HCT116 (cell line): ENCODE results near the gene PTPN23. TPM values are rescaled to one million over a fixed set of nuclear protein-coding genes. Genes with fewer than 3 reads are reported as not detected.
A peak's percentile ranks its signal among the peaks of the same experiment; 100 is the strongest.
"Not testable (repeated sequence)": the region's sequence is repeated elsewhere in the genome, so short reads cannot be mapped to it uniquely, and the experiment has no call there.

Experiments used
- ATAC-seq: fragments of 200-7000 bp; cut with Tn5 transposase; 2 replicates; pipeline ENCODE4 v1.9.1; 2020; ENCODE audit warnings: mild to moderate bottlenecking, moderate library complexity
- BruUV-seq: library from RNA; stranded (reverse); fragments of 400-500 nt; replicated peaks from 2 replicates; lab custom pipeline; 2021; lab: Mats Ljungman, UMichigan
- CTCF ChIA-PET: fragments of 300-600 bp; sonication (Branson Sonifier 250); formaldehyde crosslinking; loops from one replicate; lab custom pipeline; 2021; ENCODE audit warnings: antibody characterized with exemption; lab: Charles Lee
- POLR2A ChIA-PET: fragments of 300-600, 350-600 bp; sonication (Branson Sonifier 250); formaldehyde crosslinking; loops from one replicate; lab custom pipeline; 2021; ENCODE audit warnings: antibody characterized with exemption; lab: Charles Lee
- RAD21 ChIA-PET, 2 experiments: fragments of 300-600 bp; sonication (Branson Sonifier 250); formaldehyde crosslinking; loops; one replicate each; lab custom pipeline; 2023; ENCODE audit warnings: low total read pairs in 2 of 2; ENCODE audit not compliant: uncharacterized antibody in 2 of 2, unreplicated experiment in 2 of 2, low non-redundant PET in 1 of 2; lab: Charles Lee
- DNase-seq: peaks from one replicate; pipeline ENCODE4 v3.0.0-alpha.2; 2010; ENCODE audit warnings: low read depth, low spot score
- H2AFZ ChIP-seq: fragments of 200-600 bp; shearing (Covaris generic), sonication (generic); 2 replicates; pipeline ENCODE4 v1.6.1; 2017; ENCODE audit warnings: low read depth, mixed run types, mixed read lengths, antibody characterized with exemption, low read length; ENCODE audit not compliant: poor library complexity, severe bottlenecking
- H3K27ac ChIP-seq: 2 replicates; pipeline ENCODE4 v1.5.1; 2012; ENCODE audit warnings: low read depth, low read length
- H3K27me3 ChIP-seq: fragments of 200-600 bp; sonication (generic); 2 replicates; pipeline ENCODE4 v1.6.1; 2016; ENCODE audit warnings: mixed run types, low read length, mixed read lengths; ENCODE audit not compliant: insufficient read depth
- H3K36me3 ChIP-seq, 2 experiments: fragments of 200-500 bp in 1 of 2; fragments of 200-600 bp in 1 of 2; sonication (Bioruptor generic) in 1 of 2; sonication (generic) in 1 of 2; 2 replicates each; pipeline versions ENCODE4 v1.5.1 to v1.6.1; 2014 to 2016; ENCODE audit warnings: low read length in 2 of 2, inconsistent platforms in 1 of 2, mixed read lengths in 1 of 2, mixed run types in 1 of 2; ENCODE audit not compliant: insufficient read depth in 2 of 2, control insufficient read depth in 1 of 2
- H3K4me1 ChIP-seq, 2 experiments: fragments of 200-600 bp in 1 of 2; sonication (generic) in 1 of 2; 2 replicates each; pipeline versions ENCODE4 v1.5.1 to v1.6.1; 2012 to 2017; ENCODE audit warnings: low read length in 2 of 2, inconsistent platforms in 1 of 2, mild to moderate bottlenecking in 1 of 2, mixed read lengths in 1 of 2, mixed run types in 1 of 2, moderate library complexity in 1 of 2; ENCODE audit not compliant: insufficient read depth in 2 of 2, control insufficient read depth in 1 of 2
- H3K4me2 ChIP-seq: fragments of 200-600 bp; sonication (generic); 2 replicates; pipeline ENCODE4 v1.6.1; 2017; ENCODE audit warnings: mixed run types, low read length, mixed read lengths
- H3K4me3 ChIP-seq, 2 experiments: fragments of 200-600 bp in 1 of 2; sonication (generic) in 1 of 2; replicated peaks in 1 of 2; 2 replicates each; pipeline ENCODE4 v1.5.1; 2011 to 2016; ENCODE audit warnings: low read length in 2 of 2, control low read depth in 1 of 2, low read depth in 1 of 2, mild to moderate bottlenecking in 1 of 2, mixed read lengths in 1 of 2, mixed run types in 1 of 2
- H3K79me2 ChIP-seq: fragments of 200-600 bp; sonication (generic); 2 replicates; pipeline ENCODE4 v1.6.1; 2017; ENCODE audit warnings: mild to moderate bottlenecking, mixed run types, low read length, moderate library complexity, mixed read lengths; ENCODE audit not compliant: insufficient read depth
- H3K9ac ChIP-seq: fragments of 200-600 bp; sonication (generic); 2 replicates; pipeline ENCODE4 v1.6.1; 2016; ENCODE audit warnings: low read length, mixed read lengths
- H3K9me2 ChIP-seq: fragments of 200-600 bp; sonication (generic), shearing (Covaris generic); 2 replicates; pipeline ENCODE4 v1.6.1; 2017; ENCODE audit warnings: mixed run types, mild to moderate bottlenecking, moderate library complexity; ENCODE audit not compliant: insufficient read depth
- H3K9me3 ChIP-seq, 2 experiments: fragments of 200-500 bp in 1 of 2; fragments of 200-600 bp in 1 of 2; sonication (Bioruptor generic) in 1 of 2; sonication (generic) in 1 of 2; 2 replicates each; pipeline ENCODE4 v1.6.1; 2014 to 2017; ENCODE audit warnings: low read length in 2 of 2, mixed read lengths in 2 of 2, inconsistent platforms in 1 of 2, low read depth in 1 of 2, mild to moderate bottlenecking in 1 of 2, mixed run types in 1 of 2, moderate library complexity in 1 of 2; ENCODE audit not compliant: control insufficient read depth in 1 of 2, insufficient read depth in 1 of 2
- H4K20me1 ChIP-seq: fragments of 200-600 bp; sonication (generic), shearing (Covaris generic); 2 replicates; pipeline ENCODE4 v1.6.1; 2017; ENCODE audit warnings: mixed run types, mild to moderate bottlenecking, moderate library complexity; ENCODE audit not compliant: insufficient read depth
- CEBPB ChIP-seq: IDR thresholded peaks from 2 replicates; pipeline ENCODE4 v1.6.1; 2012; ENCODE audit warnings: low read depth
- EZH2 ChIP-seq: fragments of 200-600 bp; sonication (generic); IDR thresholded peaks from 2 replicates; pipeline ENCODE4 v1.6.1; 2017; ENCODE audit warnings: antibody characterized with exemption, mixed run types
- SIN3A ChIP-seq: IDR thresholded peaks from 2 replicates; pipeline ENCODE4 v1.6.1; 2012; ENCODE audit warnings: low read depth
- SP1 ChIP-seq: IDR thresholded peaks from 2 replicates; pipeline ENCODE4 v1.6.1; 2012; ENCODE audit warnings: low read depth
- SRF ChIP-seq: IDR thresholded peaks from 2 replicates; pipeline ENCODE4 v1.6.1; 2012; ENCODE audit warnings: low read depth
- TCF7L2 ChIP-seq: IDR thresholded peaks from 2 replicates; pipeline ENCODE4 v1.7.0; 2011; ENCODE audit warnings: borderline replicate concordance, inconsistent platforms; ENCODE audit not compliant: insufficient read depth, insufficient read length; ENCODE audit errors: extremely low read depth
- YY1 ChIP-seq: IDR thresholded peaks from 2 replicates; pipeline ENCODE4 v1.6.1; 2011; ENCODE audit warnings: low read length, low read depth, moderate library complexity, mild to moderate bottlenecking; ENCODE audit not compliant: insufficient replicate concordance; ENCODE audit errors: extremely low read depth
- intact Hi-C: fragments of 100-400 bp; cut with micrococcal nuclease; formaldehyde crosslinking; loops from 2 replicates; pipeline ENCODE4 v1.10.0; 2022
- total RNA-seq: library from RNA; stranded (reverse); gene quantifications from one replicate; pipeline ENCODE4 v1.2.1, GENCODE V29; 2021; ENCODE audit not compliant: unreplicated experiment
- TF ChIP-seq, protein P1 (sequence below), 3 experiments: fragments of 200-600 bp in 1 of 3; sonication (generic) in 1 of 3; IDR thresholded peaks in 2 of 3; conservative IDR thresholded peaks in 1 of 3; 2 replicates each; pipeline ENCODE4 v1.5.1; 2012 to 2017; ENCODE audit warnings: low read depth in 2 of 3, low read length in 2 of 3, antibody characterized with exemption in 1 of 3, borderline replicate concordance in 1 of 3, control low read depth in 1 of 3, mild to moderate bottlenecking in 1 of 3, mixed read lengths in 1 of 3, mixed run types in 1 of 3, moderate library complexity in 1 of 3; ENCODE audit not compliant: insufficient read depth in 1 of 3

The PTPN23 gene
- total RNA-seq, 1 experiment from 2014 or later = 56.5 TPM

DNA sequence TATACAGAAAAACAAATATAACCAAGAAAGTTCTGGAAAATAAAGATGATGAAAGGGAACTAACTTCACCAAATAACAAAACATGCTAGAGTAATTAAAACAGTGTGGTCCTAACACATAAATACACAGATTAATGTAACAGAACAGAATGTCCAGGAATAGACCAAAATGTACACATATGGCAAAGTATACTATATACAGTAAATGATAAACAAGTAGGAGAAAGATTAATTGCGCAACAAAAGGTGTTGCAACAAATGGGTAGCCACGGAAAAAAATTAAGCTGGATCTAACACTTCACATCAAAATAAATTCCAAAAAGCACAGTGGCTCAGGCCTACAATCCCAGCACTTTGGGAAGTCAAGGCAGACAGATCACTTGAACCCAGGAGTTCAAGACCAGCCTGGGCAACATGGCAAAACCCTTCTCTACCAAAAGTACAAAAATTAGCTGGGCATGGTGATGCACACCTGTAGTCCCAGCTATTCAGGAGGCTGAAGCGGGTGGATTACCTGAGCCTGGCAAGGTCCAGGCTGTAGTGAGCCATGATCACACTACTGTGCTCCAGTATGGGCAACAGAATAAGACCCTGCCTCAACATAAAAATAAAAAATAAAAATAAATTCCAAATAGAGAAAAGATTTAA is 75.1 kb downstream of the PTPN23 start:
- ChIA-PET RAD21 (no interaction called here), CTCF (no interaction called here)
- Histone ChIP-seq H2AFZ (no peak overlapping the region), H3K27ac (no peak overlapping the region), H3K4me2 (no peak overlapping the region), H3K27me3 (no peaks in the 10 kb centered on the region)
- no peak for ATAC-seq
- intact Hi-C loops = no loop called here
- peak; percentile 76 for TF ChIP-seq CEBPB
- TF ChIP-seq YY1 = no peak
- no peak for TF ChIP-seq EZH2
- no peak for TF ChIP-seq SRF
- no peak for TF ChIP-seq TCF7L2
- TF ChIP-seq, all 23 proteins: peak for 1
- POLR2A ChIA-PET = no interaction called here
- Histone ChIP-seq H3K9me2 (no peaks in the 10 kb centered on the region), H3K9me3 (no peaks in the 10 kb centered on the region), H4K20me1 (no peaks in the 10 kb centered on the region), H3K9ac (no peak overlapping the region), H3K79me2 (peaks cover 76% of the 10 kb centered on the region), H3K36me3 (no peaks in the 10 kb centered on the region), H3K4me3 (no peak overlapping the region), H3K4me1 (no peaks in the 10 kb centered on the region)
- BruUV-seq = no TSS peak
- DNase-seq = no peak

DNA sequence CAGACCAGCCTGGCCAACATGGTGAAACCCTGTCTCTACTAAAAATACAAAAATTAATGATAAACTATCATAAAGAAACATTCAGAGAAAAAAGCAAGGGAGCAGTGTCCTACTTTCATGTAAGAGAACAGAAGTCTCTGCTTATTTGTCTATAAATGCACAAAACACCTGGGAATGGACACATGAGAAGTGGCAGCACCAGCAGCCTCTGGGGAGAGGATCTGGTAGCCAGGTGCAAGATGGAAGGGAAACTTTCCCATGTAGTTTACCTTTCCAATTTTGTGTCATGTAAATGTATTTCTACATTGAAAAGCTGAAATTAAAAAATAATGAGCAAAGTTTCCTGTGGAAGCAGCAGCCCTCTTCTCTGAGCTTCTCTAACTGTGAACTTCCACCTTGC is 76.2 kb downstream of the PTPN23 start:
- no peak for DNase-seq
- intact Hi-C loops = no loop called here
- H3K36me3 ChIP-seq = no peaks in the 10 kb centered on the region
- H3K9ac ChIP-seq = no peak overlapping the region
- H4K20me1 ChIP-seq = no peaks in the 10 kb centered on the region; the same call in 1 of the 2 replicates
- H3K4me1 ChIP-seq = no peaks in the 10 kb centered on the region
- BruUV-seq = no TSS peak
- H3K79me2 ChIP-seq = peaks cover 77% of the 10 kb centered on the region
- H3K4me2 ChIP-seq = no peak overlapping the region
- H3K27me3 ChIP-seq = no peaks in the 10 kb centered on the region
- ChIA-PET RAD21 (no interaction called here), POLR2A (no interaction called here), CTCF (interaction anchor here (1.2 kb wide), 1 partner anchor 36 kb away, joined by 3 read pairs; no protein-coding TSS in a partner anchor)
- no peaks in the 10 kb centered on the region for H3K9me2 ChIP-seq
- no peak overlapping the region for H3K27ac ChIP-seq
- no peak for ATAC-seq
- no peak overlapping the region for H3K4me3 ChIP-seq
- H2AFZ ChIP-seq = no peak overlapping the region
- TF ChIP-seq SIN3A (no peak), SP1 (no peak), SRF (no peak), YY1 (no peak)
- TF ChIP-seq, protein P1, sequence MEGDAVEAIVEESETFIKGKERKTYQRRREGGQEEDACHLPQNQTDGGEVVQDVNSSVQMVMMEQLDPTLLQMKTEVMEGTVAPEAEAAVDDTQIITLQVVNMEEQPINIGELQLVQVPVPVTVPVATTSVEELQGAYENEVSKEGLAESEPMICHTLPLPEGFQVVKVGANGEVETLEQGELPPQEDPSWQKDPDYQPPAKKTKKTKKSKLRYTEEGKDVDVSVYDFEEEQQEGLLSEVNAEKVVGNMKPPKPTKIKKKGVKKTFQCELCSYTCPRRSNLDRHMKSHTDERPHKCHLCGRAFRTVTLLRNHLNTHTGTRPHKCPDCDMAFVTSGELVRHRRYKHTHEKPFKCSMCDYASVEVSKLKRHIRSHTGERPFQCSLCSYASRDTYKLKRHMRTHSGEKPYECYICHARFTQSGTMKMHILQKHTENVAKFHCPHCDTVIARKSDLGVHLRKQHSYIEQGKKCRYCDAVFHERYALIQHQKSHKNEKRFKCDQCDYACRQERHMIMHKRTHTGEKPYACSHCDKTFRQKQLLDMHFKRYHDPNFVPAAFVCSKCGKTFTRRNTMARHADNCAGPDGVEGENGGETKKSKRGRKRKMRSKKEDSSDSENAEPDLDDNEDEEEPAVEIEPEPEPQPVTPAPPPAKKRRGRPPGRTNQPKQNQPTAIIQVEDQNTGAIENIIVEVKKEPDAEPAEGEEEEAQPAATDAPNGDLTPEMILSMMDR (IDR thresholded peaks at IDR 0.05 in 2 of 3, conservative IDR thresholded peaks at IDR 0.05 in 1 of 3; ENCODE audit: borderline replicate concordance in 1 of 3, insufficient read depth in 1 of 3, low read depth in 2 of 3, low read length in 2 of 3) = no peak
- no peaks in the 10 kb centered on the region for H3K9me3 ChIP-seq

DNA sequence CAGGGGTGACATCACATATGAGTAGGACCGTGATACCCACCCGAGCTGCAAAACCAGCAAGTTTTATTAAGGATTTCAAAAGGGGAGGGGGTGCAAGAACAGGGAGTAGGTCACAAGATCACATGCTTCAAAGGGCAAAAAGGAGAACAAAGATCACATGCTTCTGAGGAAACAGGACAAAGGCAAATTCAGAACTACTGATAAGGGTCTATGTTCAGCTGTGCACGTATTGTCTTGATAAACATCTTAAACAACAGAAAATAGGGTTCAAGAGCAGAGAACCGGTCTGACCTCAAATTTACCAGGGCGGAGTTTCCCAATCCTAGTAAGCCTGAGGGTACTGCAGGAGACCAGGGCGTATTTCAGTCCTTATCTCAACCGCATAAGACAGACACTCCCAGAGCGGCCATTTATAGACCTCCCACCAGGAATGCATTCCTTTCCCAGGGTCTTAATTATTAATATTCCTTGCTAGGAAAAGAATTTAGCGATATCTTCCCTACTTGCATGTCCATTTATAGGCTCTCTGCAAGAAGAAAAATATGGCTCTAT is 78.8 kb downstream of the PTPN23 start:
- H3K9ac ChIP-seq, POLR2A ChIA-PET, H3K9me3 ChIP-seq, ATAC-seq, DNase-seq, BruUV-seq, intact Hi-C loops, CTCF ChIA-PET, H3K9me2 ChIP-seq, H3K27me3 ChIP-seq, H2AFZ ChIP-seq, RAD21 ChIA-PET, H3K4me1 ChIP-seq, H3K36me3 ChIP-seq, H4K20me1 ChIP-seq, H3K4me2 ChIP-seq, H3K27ac ChIP-seq, H3K4me3 ChIP-seq: not testable (repeated sequence)
- H3K79me2 ChIP-seq = peaks cover 70% of the 10 kb centered on the region
